GM15510 (cell line): ENCODE data around the gene FRAT2.

Source experiments
- POLR2A ChIP-seq: IDR thresholded peaks from 3 replicates; pipeline ENCODE4 v1.6.1; 2011; ENCODE audit warnings: borderline replicate concordance; ENCODE audit not compliant: insufficient read length; ENCODE audit errors: extremely low read depth

Gene FRAT2

GRCh38 chr10:97319671-97320479 lies 14.7 kb downstream of the FRAT2 start:
- TF ChIP-seq POLR2A = no peak

- TF ChIP-seq POLR2A = peak; percentile 53
Observed at GRCh38 chr10:97318772-97319651, 15.5 kb downstream of the FRAT2 start, which contains the start of gene FRAT1. Gene FRAT1 (plus strand): TSS chr10:97319271. CDS start chr10:97319454, 183 bp downstream.

GRCh38 chr10:97314671-97315070 lies 19.9 kb downstream of the FRAT2 start:
- TF ChIP-seq POLR2A = no peak

GRCh38 chr10:97312897-97313296 lies 21.6 kb downstream of the FRAT2 start:
- no peak for TF ChIP-seq POLR2A

GRCh38 chr10:97311111-97311626 lies 23.4 kb downstream of the FRAT2 start:
- no peak for TF ChIP-seq POLR2A

GRCh38 chr10:97307866-97308780 lies 26.4 kb downstream of the FRAT2 start:
- no peak for TF ChIP-seq POLR2A

GRCh38 chr10:97307441-97307840 lies 27.1 kb downstream of the FRAT2 start:
- no peak for TF ChIP-seq POLR2A

GRCh38 chr10:97302088-97302791 lies 32.3 kb downstream of the FRAT2 start:
- no peak for TF ChIP-seq POLR2A

- TF ChIP-seq POLR2A = no peak
Observed at GRCh38 chr10:97300980-97301379, 33.5 kb downstream of the FRAT2 start.

GRCh38 chr10:97298223-97298571 lies 36.3 kb downstream of the FRAT2 start:
- TF ChIP-seq POLR2A = no peak

- no peak for TF ChIP-seq POLR2A
Observed at GRCh38 chr10:97297556-97298222, 36.8 kb downstream of the FRAT2 start.

GRCh38 chr10:97292862-97293198 lies 41.7 kb downstream of the FRAT2 start:
- TF ChIP-seq POLR2A = no peak

GRCh38 chr10:97292097-97292861 lies 42.2 kb downstream of the FRAT2 start, which contains the start of gene ARHGAP19:
Gene ARHGAP19 (minus strand): TSS chr10:97292637. CDS start chr10:97292627, 10 bp downstream.
- peak; percentile 69 for TF ChIP-seq POLR2A
